Muscle layer of duodenum (tissue), 2 donors: ENCODE results near the gene CMTM5.

Source experiments
- H3K27ac ChIP-seq: one replicate; pipeline ENCODE4 v1.7.0; 2013; ENCODE audit warnings: mild to moderate bottlenecking, low read length
- H3K27me3 ChIP-seq: one replicate; pipeline ENCODE4 v1.7.0; 2013; ENCODE audit warnings: low read depth, mild to moderate bottlenecking, control low read depth, low read length
- H3K36me3 ChIP-seq, 2 donors: one replicate each; pipeline ENCODE4 v1.7.0; 2013; ENCODE audit warnings: low read length in 2 of 2, control low read depth in 1 of 2, mild to moderate bottlenecking in 1 of 2; ENCODE audit not compliant: insufficient read depth in 2 of 2, control insufficient read depth in 1 of 2
- H3K4me1 ChIP-seq, 2 donors: one replicate each; pipeline ENCODE4 v1.7.0; 2013; ENCODE audit warnings: low read length in 2 of 2, mild to moderate bottlenecking in 2 of 2, control low read depth in 1 of 2, moderate library complexity in 1 of 2; ENCODE audit not compliant: insufficient read depth in 2 of 2, control insufficient read depth in 1 of 2
- H3K4me3 ChIP-seq, 2 donors: one replicate each; pipeline ENCODE4 v1.7.0; 2013; ENCODE audit warnings: low read length in 2 of 2, low read depth in 1 of 2, mild to moderate bottlenecking in 1 of 2
- H3K9me3 ChIP-seq, 2 donors: one replicate each; pipeline ENCODE4 v1.7.0; 2013; ENCODE audit warnings: low read length in 2 of 2, control low read depth in 1 of 2, mild to moderate bottlenecking in 1 of 2; ENCODE audit not compliant: control insufficient read depth in 1 of 2
- donor health status: healthy.

Gene CMTM5

GRCh38 chr14:23370221-23370620, 6.6 kb upstream of the CMTM5 start:
- Histone ChIP-seq H3K4me3 (no peak overlapping the region), H3K4me1 (peaks cover 3 to 12% of the 10 kb centered on the region in 2 donors), H3K27me3 (no peaks in the 10 kb centered on the region), H3K27ac (no peak overlapping the region), H3K36me3 (no peaks in the 10 kb centered on the region), H3K9me3 (no peaks in the 10 kb centered on the region)

GRCh38 chr14:23371865-23372264, 5.0 kb upstream of the CMTM5 start:
- Histone ChIP-seq H3K27me3 (no peaks in the 10 kb centered on the region), H3K4me3 (no peak overlapping the region), H3K36me3 (no peaks in the 10 kb centered on the region), H3K27ac (no peak overlapping the region), H3K4me1 (peaks cover 2 to 11% of the 10 kb centered on the region in 2 donors), H3K9me3 (no peaks in the 10 kb centered on the region)

DNA sequence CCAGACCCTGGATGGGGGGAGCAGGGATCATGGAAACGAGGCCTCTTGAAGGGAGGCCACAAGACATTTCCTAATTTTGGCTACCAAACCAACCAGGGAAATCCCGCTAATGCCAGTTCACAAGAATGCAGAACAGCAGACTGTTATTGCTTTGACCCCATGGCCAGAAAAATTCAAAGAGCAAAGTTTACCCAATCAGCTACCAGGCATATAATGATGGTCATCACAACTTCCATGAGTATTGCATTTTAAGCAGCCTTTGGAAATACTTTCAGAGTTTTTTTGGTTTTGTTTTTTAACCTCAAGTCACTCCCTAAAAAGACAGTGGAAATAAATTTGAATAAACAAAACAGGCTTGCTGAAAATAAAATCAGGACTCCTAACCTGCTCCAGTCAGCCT, 4.3 kb upstream of the CMTM5 start, which contains the start of gene IL25:
TSS of gene IL25 (plus strand) at position 301 of the 400 bp plus-strand sequence.
- H3K4me3 ChIP-seq: no peak within 1 kb of the TSS
- H3K36me3 ChIP-seq: no peaks in the 10 kb centered on the region
- H3K27ac ChIP-seq: no peak within 1 kb of the TSS
- H3K27me3 ChIP-seq: no peaks in the 10 kb centered on the region
- peaks cover 0 to 6% of the 10 kb centered on the region in 2 donors for H3K4me1 ChIP-seq
- no peaks in the 10 kb centered on the region for H3K9me3 ChIP-seq

GRCh38 chr14:23373041-23373440, 3.8 kb upstream of the CMTM5 start:
- Histone ChIP-seq H3K27me3 (no peaks in the 10 kb centered on the region), H3K4me1 (peaks cover 0 to 5% of the 10 kb centered on the region in 2 donors), H3K4me3 (no peak overlapping the region), H3K27ac (no peak overlapping the region), H3K9me3 (no peaks in the 10 kb centered on the region), H3K36me3 (no peaks in the 10 kb centered on the region)

DNA sequence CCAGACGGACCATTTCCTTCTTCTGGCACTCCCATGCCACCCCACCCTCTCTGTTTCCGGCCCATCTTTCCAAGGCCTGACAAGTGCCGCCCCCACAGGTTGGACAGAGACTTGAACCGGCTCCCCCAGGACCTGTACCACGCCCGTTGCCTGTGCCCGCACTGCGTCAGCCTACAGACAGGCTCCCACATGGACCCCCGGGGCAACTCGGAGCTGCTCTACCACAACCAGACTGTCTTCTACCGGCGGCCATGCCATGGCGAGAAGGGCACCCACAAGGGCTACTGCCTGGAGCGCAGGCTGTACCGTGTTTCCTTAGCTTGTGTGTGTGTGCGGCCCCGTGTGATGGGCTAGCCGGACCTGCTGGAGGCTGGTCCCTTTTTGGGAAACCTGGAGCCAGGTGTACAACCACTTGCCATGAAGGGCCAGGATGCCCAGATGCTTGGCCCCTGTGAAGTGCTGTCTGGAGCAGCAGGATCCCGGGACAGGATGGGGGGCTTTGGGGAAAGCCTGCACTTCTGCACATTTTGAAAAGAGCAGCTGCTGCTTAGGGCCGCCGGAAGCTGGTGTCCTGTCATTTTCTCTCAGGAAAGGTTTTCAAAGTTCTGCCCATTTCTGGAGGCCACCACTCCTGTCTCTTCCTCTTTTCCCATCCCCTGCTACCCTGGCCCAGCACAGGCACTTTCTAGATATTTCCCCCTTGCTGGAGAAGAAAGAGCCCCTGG, 1.2 kb upstream of the CMTM5 start:
- H3K36me3 ChIP-seq: no peaks in the 10 kb centered on the region
- no peaks in the 10 kb centered on the region for H3K9me3 ChIP-seq
- H3K4me3 ChIP-seq: no peak overlapping the region
- no peaks in the 10 kb centered on the region for H3K27me3 ChIP-seq
- peaks cover 5% of the 10 kb centered on the region in 2 donors for H3K4me1 ChIP-seq
- H3K27ac ChIP-seq: no peak overlapping the region

DNA sequence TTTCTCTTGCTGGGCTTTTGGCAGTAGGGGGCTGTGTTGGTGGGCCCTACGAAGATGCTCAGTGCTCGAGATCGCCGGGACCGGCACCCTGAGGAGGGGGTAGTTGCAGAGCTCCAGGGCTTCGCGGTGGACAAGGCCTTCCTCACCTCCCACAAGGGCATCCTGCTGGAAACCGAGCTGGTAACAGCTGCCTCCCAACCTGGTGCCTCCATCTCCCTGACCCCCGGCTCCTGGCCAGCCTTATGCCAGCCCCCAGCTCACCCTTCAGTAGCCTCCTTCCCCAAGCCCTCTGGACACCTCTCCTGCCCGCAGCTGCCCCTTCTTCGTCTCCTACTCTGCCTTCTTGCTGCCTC, 328 bp downstream of the CMTM5 start:
- Histone ChIP-seq H3K4me3 (peak overlapping the region in 1 of 2 donors; percentile 40), H3K27ac (no peak overlapping the region)

DNA sequence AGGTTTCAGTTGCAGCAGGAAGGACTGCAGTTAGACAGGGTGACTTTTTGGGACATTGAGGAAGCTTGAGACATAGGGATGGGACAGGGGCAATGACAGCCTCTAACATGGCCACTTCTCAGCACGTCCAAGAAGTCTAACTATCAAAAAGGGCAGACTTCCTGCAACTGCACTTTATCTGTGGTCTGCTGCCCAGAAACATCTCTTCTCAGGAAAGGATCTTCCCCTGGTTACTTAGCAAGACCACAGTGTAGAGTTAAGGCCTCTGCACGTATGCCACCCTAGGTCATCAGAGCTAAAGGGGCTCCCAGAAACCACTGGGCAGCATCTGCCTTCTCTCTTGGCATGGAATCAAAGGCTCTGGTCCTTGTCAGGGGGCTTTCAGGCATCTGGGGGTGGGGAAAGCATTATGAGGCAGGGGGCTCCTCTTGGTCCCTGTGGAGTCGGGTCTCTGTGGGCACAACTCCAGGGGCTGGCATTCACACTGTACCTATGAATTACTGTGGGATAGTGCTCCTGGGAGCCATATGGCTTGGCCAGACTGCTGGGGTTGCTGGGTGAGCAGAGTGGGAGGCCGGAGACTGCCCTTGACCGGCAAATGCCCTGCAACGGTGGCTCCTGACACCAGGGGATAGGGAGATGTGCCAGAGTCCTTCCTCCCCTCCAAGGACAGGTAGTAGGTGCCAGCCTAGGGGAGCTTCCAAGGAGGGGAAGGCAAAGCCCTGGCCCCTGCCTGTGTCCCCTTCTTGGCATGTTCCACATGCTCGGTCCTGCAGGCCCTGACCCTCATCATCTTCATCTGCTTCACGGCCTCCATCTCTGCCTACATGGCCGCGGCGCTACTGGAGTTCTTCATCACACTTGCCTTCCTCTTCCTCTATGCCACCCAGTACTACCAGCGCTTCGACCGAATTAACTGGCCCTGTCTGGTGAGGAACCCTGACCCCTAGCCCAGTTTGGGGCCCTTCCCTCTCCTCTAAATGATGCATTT, 1.0 kb downstream of the CMTM5 start:
- Histone ChIP-seq H3K27ac (no peak overlapping the region), H3K4me1 (peaks cover 5% of the 10 kb centered on the region in 2 donors)

More for the DNA sequence above, 328 bp downstream of the CMTM5 start:
- Histone ChIP-seq H3K9me3 (no peaks in the 10 kb centered on the region), H3K4me1 (peaks cover 5% of the 10 kb centered on the region in 2 donors), H3K36me3 (no peaks in the 10 kb centered on the region), H3K27me3 (no peaks in the 10 kb centered on the region)

GRCh38 chr14:23378612-23379220, 1.9 kb downstream of the CMTM5 start:
- H3K27me3 ChIP-seq: no peaks in the 10 kb centered on the region

More for the DNA sequence above, 1.0 kb downstream of the CMTM5 start:
- H3K4me3 ChIP-seq: peak overlapping the region in 1 of 2 donors; percentile 40
- H3K36me3 ChIP-seq: no peaks in the 10 kb centered on the region
- H3K9me3 ChIP-seq: no peaks in the 10 kb centered on the region
- H3K27me3 ChIP-seq: no peaks in the 10 kb centered on the region

GRCh38 chr14:23379366-23380196, 2.7 kb downstream of the CMTM5 start:
- Histone ChIP-seq H3K4me1 (peaks cover 5% of the 10 kb centered on the region in 2 donors), H3K27me3 (no peaks in the 10 kb centered on the region), H3K4me3 (no peak overlapping the region), H3K27ac (no peak overlapping the region), H3K36me3 (no peaks in the 10 kb centered on the region), H3K9me3 (no peaks in the 10 kb centered on the region)

More at GRCh38 chr14:23378612-23379220, 1.9 kb downstream of the CMTM5 start:
- Histone ChIP-seq H3K27ac (no peak overlapping the region), H3K9me3 (no peaks in the 10 kb centered on the region), H3K4me1 (peaks cover 5% of the 10 kb centered on the region in 2 donors), H3K36me3 (no peaks in the 10 kb centered on the region), H3K4me3 (no peak overlapping the region)

DNA sequence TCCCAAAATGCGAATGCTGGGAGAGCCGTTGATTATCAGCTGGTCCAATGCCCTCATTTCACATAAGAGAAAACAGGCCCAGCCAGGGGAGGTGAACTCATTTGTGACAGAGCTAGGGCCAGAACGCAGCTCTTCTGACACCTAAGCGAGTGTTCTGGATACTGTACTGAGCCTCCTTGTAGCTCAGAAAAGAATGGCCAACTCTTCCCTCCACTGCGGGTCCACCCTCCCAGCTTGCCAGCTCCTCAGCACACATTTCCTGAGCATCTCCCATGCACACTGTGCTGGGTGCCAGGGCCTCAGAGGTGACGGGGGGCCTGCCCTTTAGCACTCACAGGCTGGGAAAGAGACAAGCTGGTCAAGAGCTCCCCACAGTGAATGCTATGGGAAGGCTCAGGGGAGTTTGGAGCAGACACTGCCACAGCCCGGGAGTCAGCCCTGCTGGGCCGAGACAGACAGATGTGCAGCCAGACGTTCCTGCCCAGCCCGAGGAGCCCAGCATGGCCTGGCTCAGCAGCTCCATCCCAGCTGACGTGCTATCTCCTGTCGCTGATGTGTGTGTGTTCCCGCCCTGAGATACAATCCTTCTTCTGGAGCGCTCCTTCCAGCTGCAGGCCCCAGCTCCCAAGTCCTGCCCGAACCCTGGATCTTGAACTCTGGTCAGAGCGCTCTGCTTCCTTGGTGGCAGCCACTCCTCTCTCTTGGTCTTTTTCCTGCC, 3.5 kb downstream of the CMTM5 start:
- no peak overlapping the region for H3K27ac ChIP-seq
- H3K27me3 ChIP-seq: no peaks in the 10 kb centered on the region
- peaks cover 5% of the 10 kb centered on the region in 2 donors for H3K4me1 ChIP-seq
- no peaks in the 10 kb centered on the region for H3K9me3 ChIP-seq
- H3K36me3 ChIP-seq: no peaks in the 10 kb centered on the region
- no peak overlapping the region for H3K4me3 ChIP-seq
